ENCODE data around the gene BTC.

DNA sequence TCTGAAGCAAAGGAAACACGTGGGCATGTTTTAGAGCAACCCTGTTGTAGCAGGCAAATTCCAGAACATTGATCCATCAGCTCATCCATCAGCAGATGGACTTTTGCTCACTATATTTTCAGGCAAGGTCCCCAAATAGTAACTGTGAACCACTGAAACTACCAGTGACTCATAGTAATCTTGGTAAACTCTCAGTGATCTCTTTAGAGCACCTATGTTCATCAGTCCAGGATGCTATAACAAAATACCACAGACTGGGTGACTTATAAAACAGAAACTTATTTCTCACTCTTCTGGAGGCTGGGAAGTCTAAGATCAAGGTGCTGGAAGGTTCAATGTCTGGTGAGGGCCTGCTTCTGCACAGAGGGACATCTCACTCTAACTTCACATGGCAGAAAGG is 28.9 kb upstream of the BTC start:
- TF ChIP-seq, protein P1, sequence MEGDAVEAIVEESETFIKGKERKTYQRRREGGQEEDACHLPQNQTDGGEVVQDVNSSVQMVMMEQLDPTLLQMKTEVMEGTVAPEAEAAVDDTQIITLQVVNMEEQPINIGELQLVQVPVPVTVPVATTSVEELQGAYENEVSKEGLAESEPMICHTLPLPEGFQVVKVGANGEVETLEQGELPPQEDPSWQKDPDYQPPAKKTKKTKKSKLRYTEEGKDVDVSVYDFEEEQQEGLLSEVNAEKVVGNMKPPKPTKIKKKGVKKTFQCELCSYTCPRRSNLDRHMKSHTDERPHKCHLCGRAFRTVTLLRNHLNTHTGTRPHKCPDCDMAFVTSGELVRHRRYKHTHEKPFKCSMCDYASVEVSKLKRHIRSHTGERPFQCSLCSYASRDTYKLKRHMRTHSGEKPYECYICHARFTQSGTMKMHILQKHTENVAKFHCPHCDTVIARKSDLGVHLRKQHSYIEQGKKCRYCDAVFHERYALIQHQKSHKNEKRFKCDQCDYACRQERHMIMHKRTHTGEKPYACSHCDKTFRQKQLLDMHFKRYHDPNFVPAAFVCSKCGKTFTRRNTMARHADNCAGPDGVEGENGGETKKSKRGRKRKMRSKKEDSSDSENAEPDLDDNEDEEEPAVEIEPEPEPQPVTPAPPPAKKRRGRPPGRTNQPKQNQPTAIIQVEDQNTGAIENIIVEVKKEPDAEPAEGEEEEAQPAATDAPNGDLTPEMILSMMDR (IDR thresholded peaks at IDR 0.05) = no peak
- TF ChIP-seq POLR2A (IDR thresholded peaks at IDR 0.05) = no peak
- TF ChIP-seq EP300 (IDR thresholded peaks at IDR 0.05; ENCODE audit: low read depth) = no peak

Data from transverse colon (tissue), 3 donors.